HG02798 (cell line): Measurements from ENCODE around the gene CRYGN.

Experiments used
- ATAC-seq: cut with Tn5 transposase; IDR thresholded peaks from one replicate; pipeline ENCODE4 v1.9.1; 2021; ENCODE audit warnings: mild to moderate bottlenecking; ENCODE audit not compliant: unreplicated experiment, poor library complexity

The CRYGN gene

GRCh38 chr7:151428378-151429236 lies 11.3 kb downstream of the CRYGN start:
- ATAC-seq: no peak

GRCh38 chr7:151427705-151428377 lies 12.1 kb downstream of the CRYGN start:
- ATAC-seq: no peak

- ATAC-seq: no peak
These were observed 12.8 kb downstream of the CRYGN start for GRCh38 chr7:151426904-151427704.

GRCh38 chr7:151426441-151426903 lies 13.5 kb downstream of the CRYGN start:
- ATAC-seq: no peak

GRCh38 chr7:151425670-151426440 lies 14.1 kb downstream of the CRYGN start:
- no peak for ATAC-seq

- ATAC-seq: no peak
These were observed 15.1 kb downstream of the CRYGN start for GRCh38 chr7:151424799-151425198.

GRCh38 chr7:151423936-151424335 lies 16.0 kb downstream of the CRYGN start:
- no peak for ATAC-seq

GRCh38 chr7:151423226-151423625 lies 16.7 kb downstream of the CRYGN start:
- no peak for ATAC-seq

- ATAC-seq: no peak
These were observed 17.7 kb downstream of the CRYGN start for GRCh38 chr7:151422212-151422611.

GRCh38 chr7:151420144-151420543 lies 19.8 kb downstream of the CRYGN start:
- ATAC-seq: no peak

GRCh38 chr7:151416941-151417315 lies 23.0 kb downstream of the CRYGN start:
- ATAC-seq: no peak

- no peak for ATAC-seq
These were observed 23.6 kb downstream of the CRYGN start for GRCh38 chr7:151416112-151416940.

GRCh38 chr7:151415375-151416105 lies 24.4 kb downstream of the CRYGN start:
- no peak for ATAC-seq

GRCh38 chr7:151413241-151413640 lies 26.7 kb downstream of the CRYGN start:
- no peak for ATAC-seq

- no peak for ATAC-seq
These were observed 27.6 kb downstream of the CRYGN start for GRCh38 chr7:151412318-151412717.

GRCh38 chr7:151411551-151411950 lies 28.4 kb downstream of the CRYGN start:
- ATAC-seq: no peak

- ATAC-seq: no peak
These were observed 29.2 kb downstream of the CRYGN start for GRCh38 chr7:151410405-151411390.
